SH-SY5Y (cell line): ENCODE results near the gene BHLHE41.

Source experiments
- GATA2 ChIP-seq: IDR thresholded peaks from 2 replicates; pipeline ENCODE4 v1.6.1; 2011; ENCODE audit warnings: mild to moderate bottlenecking, low read depth, low read length
- GATA3 ChIP-seq: IDR thresholded peaks from 2 replicates; pipeline ENCODE4 v1.6.1; 2011; ENCODE audit warnings: low read depth, mild to moderate bottlenecking, low read length, moderate library complexity

DNA sequence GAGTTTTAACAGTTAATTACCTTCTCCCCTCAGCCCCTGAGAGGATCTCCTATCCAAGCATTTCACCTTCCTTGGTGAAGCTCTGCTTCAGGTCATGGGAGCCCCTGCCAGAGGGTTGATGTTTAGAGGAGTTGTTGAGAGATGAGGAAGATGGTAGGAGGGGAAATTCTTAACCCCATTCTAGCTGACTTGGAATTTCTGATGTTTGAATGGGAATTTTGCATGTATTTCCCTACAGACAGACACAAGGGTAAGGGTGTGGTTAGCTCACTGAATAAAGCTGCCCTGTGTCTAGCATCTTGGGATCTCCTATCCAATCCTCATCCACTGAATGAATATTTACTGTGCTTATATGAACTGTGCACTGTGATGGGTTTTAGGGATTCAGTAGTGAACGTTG is 7.1 kb upstream of the BHLHE41 start:
- TF ChIP-seq GATA2 = no peak
- no peak for TF ChIP-seq GATA3
